IPS DF 4.7 (cell line): ENCODE measurements around the gene SLC25A27.
"Not testable (repeated sequence)": the region's sequence is repeated elsewhere in the genome, so short reads cannot be mapped to it uniquely, and the experiment has no call there.

Experiments used
- DNase-seq: peaks from one replicate; pipeline ENCODE4 v3.0.0-alpha.2; 2013; ENCODE audit warnings: low spot score; ENCODE audit errors: extremely low read depth

SLC25A27 gene, protein sequence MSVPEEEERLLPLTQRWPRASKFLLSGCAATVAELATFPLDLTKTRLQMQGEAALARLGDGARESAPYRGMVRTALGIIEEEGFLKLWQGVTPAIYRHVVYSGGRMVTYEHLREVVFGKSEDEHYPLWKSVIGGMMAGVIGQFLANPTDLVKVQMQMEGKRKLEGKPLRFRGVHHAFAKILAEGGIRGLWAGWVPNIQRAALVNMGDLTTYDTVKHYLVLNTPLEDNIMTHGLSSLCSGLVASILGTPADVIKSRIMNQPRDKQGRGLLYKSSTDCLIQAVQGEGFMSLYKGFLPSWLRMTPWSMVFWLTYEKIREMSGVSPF

DNA sequence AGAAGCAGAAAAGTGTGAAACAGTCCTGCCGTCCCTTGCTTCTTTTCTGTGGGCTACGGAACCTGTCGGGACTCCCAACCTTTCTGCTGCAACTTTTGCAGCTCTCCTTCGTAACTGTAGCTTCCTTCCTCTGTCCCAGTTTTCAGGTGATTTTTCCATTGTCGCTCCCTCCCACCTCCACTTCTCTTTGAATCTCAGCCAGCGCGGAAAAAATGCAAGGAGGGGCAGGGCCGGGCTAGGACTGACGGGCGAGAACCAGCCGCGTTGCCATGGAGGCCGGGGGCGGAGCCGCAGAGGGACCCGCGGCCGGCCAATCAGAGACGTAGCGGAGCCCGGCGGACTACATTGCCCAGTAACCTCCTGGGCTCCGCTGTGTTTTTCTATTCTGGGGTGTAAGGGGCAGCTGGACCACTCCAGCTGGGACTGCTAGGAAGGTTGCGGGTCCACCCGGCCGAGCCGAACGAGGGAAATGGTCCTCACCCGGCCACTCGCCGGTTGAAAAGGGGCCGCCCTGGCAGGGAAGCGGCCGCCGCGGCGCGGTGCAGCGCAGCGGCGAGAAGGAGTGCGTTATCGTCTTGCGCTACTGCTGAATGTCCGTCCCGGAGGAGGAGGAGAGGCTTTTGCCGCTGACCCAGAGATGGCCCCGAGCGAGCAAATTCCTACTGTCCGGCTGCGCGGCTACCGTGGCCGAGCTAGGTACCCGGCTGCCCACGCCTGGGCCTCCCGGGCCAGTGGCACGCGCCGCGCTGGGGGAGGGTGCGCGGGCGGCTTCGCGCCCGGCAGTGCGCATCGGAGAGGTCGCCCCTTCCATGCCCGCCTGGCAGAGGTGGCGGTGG is at the start of gene SLC25A27, which contains the start of gene CYP39A1:
Gene SLC25A27, plus strand, starts transcription at position 373 of the 836 bp plus-strand sequence. Its CDS starts 218 bp downstream, at position 591.
Gene CYP39A1, minus strand, starts transcription at position 216 of the 836 bp plus-strand sequence. CDS start 236 bp downstream, outside the sequence.
- peak; percentile 78 for DNase-seq

DNA sequence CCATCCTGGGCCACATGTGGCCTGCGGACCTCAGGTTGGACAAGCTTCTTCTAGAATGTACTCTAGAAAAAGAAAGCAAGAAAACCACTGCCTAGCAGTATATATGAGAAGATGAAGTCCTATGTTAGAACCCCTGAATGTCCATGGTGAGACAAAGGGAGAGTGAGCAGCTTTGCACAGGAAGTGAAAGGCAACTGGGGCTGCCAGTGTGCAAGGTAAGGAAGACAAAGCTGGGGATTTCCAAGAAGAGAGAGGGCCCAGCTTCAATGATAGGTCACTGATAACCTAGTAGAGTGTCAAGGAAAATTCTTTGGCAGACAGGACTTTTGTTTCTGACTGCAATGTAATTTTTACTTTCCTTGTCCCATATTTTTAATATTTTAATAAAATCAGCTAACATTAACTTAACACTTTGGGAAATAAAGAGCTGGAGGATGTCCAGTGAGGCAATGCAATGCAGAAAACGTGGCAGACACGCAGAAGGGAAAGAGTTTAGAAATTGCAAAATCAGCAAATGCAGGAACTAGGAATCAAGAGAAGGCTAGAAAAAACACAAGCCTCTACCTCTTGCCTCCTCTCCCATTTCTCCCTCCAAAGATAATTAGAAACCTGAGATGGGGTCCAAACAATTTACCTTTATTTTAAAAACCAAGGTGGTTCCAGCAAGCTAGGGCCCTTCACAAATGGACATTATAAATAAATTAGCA is 47.5 kb upstream of the SLC25A27 start:
- DNase-seq = no peak

DNA sequence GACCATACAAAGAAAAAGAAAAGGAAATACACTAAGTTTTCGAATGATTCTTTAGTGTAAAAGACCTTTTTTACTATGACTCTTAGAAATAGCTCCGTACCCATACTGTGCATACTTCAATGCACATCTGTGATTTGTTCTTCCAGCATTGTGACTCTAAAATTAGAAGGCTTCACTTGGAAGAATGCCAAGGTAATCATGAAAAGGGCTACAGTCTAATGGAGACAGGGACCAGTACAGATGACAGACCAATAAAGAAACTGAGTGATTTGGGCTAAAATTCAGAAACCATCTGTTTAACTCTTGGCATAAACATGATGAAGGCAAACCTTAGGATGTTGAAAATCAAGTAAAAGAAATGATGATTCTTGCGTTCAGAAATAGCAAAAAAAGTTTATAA is 46.4 kb upstream of the SLC25A27 start:
- DNase-seq = no peak

DNA sequence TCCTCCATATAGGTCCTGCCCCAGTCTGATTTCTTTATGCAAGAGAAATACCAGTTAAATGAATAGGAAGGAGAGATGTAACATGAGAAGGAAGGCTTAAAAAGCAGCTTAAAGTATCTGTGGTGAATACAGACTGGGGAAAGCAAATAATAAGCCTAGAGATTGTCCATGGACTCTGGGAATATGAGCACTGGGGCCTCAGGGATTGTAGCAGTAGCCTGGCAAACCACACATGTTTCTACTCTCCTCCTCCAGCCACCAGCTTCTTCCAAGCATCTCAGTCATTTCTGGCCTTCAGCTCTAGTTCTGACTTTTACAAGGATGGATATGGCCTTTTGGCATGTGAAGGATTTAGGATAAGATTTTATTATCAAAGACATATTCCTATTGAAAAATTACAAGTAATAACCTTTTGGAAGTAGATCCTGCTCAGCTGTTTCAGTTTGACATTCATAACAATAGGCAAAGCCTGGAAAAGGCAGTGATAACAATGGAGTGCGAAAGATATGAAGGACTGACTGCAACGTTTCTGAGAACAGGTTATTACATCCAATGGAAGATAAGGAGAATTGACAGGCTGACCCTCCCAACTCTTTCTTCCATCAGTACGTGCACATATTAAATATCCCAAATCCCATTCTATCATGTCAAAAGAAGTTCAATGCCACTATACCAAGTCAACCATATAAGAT is 41.8 kb upstream of the SLC25A27 start:
- no peak for DNase-seq

DNA sequence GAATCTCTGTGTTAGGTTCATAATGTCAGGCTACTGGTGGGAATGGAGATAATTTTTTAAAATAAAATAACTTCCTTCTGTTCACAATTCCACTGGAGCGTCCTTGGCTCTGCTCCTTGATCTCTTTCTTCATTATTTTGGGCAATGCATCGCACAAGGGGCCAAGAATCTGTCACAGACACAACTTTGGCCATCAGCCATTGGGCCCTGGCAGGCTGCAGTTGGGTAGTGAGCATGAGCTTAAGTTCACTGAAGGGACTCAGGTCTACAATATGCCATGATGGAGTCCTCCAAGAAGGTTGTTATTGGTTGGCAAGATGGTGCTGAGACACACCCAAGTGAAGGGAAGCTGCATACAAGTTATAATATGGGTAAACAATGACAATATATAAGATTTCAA is 40.1 kb upstream of the SLC25A27 start:
- DNase-seq = no peak

DNA sequence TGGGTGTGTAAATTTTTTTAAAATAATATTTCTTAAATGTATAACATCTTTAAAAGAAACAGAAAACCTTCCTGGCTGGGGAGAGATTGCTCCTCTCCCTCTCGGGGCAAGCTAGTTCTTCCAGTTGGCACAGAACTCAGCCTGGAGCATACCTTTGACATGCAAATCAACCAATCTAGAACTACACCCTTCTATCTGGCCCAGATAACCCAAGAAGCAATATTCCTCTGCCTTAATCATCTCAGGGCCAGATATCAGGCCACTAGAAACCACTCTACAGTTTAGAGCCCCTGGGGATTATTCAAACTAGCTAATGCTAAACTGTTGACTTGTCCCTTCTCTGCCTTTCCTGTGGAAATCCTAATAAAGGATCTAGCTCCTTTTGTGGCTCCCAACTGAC is 34.0 kb upstream of the SLC25A27 start:
- no peak for DNase-seq

DNA sequence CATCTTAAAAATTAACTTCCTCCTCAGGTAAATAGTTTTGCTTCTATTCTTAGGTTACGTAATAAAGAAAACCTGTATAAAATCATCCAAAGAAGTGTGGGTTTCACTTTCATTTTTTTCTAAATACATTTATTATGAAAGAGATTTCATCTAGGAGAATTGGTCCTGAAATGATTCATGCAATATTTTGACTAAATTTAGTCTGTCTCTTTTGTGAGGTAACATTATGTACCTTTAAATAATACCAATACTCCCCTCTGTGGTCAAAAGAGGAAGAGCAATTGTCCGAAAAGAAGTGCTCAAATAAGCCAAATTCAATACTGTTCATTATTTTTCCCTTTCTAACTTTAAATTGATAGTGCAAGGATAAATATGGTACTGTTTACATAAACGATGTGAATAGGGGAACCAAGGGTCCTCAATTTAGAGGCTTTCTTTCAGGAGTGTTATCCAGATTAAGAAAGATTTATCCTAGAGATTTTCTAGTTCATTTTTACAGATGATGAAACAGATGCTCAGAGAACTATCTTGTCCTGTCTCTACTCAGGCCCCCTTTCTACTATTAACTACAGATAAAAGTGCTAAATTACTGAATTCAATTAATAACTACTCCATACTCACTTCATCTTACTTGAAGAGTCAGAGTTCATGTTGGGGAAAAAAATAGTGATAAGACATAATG is 26.4 kb upstream of the SLC25A27 start:
- DNase-seq = no peak

DNA sequence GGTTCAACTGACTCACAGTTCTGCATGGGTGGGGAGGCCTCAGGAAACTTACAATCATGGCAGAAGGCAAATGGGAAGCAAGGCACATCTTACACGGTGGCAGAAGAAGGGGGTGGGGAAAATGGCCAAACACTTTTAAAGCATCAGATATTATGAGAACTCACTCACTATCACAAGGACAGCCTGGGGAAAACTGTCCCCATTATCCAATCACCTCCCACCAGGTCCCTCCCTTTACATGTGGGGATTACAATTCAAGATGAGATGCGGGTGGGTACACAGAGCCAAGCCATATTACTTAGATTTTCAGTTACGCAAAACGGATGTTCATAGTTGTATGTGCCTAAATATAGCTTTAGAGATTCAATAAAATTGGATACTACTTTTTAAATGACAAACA is 25.8 kb upstream of the SLC25A27 start:
- no peak for DNase-seq

DNA sequence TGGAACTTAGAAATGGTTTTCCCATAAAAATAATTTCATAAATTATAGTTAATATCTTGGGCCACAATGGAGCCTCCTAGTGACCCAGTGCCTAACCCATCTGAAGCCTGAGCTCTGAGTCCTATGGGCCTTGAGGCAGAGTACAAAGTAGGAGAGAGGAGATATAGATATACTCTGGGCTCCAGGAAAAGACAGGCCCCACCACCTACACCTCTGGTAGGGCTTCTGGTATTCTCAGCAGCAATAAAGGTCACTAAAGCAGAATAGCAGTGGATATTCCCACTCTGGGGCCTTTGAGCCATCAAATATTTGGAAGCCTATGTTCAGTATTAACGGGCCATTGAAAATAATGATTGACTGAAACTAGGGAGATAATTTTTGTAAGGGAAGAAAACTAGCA is 24.3 kb upstream of the SLC25A27 start:
- DNase-seq = no peak

DNA sequence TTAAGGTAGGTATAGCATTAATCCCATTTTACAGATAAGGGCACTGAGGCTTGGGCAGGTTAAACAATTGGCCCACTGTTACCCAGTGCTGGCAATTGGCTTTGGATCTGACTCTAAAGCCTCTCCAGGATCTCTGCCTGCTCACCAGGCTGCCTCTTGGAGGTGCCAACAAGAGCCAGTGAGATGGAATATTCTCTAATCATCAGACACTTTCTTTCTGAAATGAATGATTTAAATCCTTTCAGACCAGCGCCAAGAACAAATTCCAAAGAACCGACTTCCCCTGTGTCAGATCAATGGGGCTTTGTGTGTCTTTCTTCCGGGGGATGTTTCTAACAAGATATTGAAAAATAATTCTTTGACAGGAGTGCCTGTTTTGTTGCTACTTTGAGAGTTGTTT is 23.8 kb upstream of the SLC25A27 start:
- DNase-seq = no peak

DNA sequence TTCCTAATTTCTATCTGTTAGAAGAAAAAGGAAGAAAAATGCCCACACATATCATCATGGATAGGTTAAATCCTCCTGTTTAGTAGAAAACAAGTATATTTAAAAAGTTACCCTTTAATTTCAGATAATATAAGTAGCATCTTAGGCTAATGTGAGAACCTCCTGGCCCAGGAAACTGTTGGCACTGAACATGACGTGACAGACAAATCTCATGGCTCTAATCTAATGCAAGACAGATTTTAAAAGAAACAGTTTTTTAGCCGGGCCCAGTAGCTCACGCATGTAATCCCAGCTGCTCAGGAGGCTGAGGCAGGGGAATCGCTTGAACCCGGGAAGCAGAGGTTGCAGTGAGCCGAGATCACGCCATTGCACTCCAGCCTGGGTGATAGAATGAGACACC is 23.1 kb upstream of the SLC25A27 start:
- no peak for DNase-seq

DNA sequence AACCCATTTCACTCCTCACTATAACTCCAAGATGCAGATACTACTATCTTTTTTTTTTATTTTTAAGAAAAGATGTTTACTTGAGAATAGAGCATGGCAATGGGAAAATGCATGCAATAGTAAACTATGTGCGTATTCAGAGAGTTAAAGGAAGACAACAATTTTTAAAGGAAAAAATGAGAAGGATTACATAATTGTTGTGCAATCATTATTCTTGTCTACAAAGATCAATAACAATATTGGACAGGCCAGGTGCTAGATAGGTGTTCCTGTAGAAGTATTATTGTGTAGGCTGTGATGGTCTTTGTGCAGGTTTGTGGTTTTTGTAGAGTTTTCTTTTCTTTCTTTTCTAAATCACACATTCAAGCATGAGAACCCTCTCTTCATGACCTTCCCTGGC is 20.7 kb upstream of the SLC25A27 start:
- DNase-seq = no peak

DNA sequence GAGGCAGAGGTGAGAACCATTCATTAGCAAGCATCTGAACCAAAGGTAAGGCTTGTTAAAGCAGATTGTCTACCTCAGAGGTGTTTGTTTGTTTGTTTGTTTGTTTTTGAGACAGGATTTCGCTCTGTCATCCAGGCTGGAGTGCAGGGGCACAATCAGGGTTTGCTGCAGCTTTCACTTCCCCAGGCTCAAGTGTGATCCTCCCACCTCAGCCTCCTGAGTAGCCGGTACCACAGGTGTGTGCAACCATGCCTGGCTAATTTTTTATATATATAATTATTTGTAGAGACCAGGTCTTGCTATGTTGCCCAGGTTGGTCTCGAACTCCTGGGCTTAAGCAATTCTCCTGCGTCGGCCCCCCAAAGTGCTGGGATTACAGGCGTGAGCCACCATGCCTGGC is 17.3 kb upstream of the SLC25A27 start:
- no peak for DNase-seq

DNA sequence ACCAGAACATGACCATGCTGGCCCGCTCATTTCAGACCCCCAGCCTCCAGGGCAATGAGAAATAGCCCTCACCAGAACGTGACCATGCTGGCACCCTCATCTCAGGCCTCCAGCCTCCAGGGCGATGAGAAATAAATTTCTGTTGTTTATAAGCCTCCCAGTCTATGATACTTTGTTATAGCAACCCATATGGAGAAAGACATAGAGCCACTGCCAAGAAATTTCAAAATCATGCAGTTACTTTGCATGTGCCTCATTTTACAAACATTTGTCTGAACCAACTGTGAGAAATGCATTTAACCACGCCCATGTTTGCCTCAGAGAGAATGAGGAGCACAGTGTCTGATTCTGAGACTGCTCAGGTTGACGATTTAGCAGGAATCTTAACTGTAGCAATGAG is 15.6 kb upstream of the SLC25A27 start:
- no peak for DNase-seq

DNA sequence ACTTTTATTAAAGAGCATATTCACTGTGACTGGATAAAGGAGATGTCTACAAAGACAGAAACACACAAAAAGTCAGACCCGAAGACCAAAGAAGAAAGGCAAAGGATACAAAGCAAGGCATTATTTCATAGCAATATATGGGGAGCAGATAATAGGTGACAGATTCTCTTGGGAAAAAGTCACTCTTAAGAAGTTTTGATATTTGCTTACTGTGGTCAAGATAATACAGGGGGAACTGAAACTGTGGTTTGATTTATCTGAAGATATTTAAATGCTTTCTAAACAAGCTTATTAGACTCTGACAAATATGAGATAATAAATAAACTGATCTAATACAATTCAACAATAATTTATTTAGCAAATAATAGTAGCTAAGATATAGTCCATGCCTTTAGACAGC is 14.8 kb upstream of the SLC25A27 start:
- no peak for DNase-seq

DNA sequence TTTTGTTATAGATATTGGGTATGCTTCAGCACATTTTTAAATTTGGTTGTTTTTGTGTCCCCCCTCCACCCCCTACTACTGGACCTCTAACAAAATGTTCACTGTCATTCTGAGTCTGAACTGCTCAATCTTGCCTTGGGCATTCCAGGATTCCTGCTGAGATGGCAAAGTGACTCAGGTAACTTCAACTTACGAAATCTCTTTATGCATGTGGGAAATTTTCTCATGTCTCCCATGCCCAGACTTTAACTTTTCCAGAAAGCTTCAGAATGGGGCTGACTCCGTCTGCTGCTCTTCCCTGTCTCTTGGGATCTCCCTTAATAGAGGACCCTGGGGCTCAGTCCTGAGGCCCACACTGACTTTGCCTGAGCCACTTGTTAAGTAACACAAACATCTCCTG is 14.1 kb upstream of the SLC25A27 start:
- no peak for DNase-seq

DNA sequence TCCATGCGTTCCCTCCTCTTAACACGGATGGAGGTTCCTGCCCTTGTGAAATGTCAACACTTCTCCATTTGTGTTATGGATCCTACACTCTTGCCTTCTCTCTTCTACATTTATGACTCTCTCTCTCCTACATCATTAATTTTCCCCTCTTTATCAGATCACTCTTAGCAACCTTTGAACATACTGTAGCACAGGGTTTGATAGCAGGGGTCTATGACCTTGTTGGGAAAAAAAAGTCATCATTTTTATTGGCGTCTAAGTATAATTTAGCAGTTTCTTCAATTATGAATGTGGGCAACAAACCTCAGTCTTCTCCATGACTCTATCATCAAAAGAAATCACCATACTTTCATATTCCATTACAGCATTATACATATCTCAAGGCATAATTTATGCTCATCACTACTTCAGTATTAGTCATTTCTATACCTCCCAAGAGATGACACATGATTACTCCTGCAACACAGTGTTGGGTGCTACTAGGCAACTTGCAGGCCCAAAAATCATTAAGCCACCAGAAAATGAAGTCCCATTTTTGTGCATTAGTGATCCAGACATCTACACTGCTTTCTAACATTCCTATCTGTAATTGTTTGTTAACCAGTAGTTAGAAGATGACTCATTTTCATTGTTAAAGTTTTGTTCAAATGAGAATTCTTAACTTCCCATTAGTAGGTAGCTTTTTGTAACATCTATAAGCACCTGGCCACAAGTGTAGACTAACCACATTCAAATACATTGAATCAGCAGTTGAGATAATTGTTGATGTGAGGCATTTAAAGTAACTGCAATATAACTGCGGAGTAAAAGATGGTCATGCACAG is 9.6 kb upstream of the SLC25A27 start:
- DNase-seq = no peak

DNA sequence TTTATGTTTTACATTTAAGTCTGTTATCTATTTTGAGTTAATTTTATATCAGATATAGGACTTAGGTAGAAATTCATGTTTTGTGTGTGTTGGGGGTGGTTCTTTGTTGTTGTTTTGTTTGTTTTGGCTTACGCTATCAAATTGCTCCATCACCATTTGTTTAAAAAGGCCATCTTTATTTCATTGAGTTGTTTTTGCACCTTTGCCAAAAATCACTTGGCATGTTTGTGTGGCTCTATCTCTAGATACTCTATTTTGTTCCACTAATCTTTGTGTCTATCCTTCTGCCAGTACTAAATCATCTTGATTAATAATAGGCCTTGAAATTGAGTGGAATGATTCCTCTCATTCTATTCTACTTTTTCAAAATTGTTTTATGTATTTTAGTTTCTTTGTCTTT is 7.5 kb upstream of the SLC25A27 start:
- no peak for DNase-seq

DNA sequence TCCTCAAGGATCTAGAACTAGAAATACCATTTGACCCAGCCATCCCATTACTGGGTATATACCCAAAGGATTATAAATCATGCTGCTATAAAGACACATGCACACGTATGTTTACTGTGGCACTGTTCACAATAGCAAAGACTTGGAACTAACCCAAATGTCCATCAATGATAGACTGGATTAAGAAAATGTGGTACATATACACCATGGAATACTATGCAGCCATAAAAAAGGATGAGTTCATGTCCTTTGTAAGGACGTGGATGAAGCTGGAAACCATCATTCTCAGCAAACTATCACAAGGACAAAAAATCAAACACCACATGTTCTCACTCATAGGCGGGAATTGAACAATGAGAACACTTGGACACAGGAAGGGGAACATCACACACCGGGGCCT is 4.7 kb upstream of the SLC25A27 start:
- DNase-seq = not testable (repeated sequence)
